Measurements from ENCODE around the gene LRRC75B. TPM values are rescaled to one million over a fixed set of nuclear protein-coding genes. Genes with fewer than 3 reads are reported as not detected.

The LRRC75B gene
- total and polyA plus RNA-seq, 2 of the 8 experiments (the other 6 are each of a cell fraction or from before 2014, with no cell fraction given) = 12.2 to 26.6 TPM

DNA sequence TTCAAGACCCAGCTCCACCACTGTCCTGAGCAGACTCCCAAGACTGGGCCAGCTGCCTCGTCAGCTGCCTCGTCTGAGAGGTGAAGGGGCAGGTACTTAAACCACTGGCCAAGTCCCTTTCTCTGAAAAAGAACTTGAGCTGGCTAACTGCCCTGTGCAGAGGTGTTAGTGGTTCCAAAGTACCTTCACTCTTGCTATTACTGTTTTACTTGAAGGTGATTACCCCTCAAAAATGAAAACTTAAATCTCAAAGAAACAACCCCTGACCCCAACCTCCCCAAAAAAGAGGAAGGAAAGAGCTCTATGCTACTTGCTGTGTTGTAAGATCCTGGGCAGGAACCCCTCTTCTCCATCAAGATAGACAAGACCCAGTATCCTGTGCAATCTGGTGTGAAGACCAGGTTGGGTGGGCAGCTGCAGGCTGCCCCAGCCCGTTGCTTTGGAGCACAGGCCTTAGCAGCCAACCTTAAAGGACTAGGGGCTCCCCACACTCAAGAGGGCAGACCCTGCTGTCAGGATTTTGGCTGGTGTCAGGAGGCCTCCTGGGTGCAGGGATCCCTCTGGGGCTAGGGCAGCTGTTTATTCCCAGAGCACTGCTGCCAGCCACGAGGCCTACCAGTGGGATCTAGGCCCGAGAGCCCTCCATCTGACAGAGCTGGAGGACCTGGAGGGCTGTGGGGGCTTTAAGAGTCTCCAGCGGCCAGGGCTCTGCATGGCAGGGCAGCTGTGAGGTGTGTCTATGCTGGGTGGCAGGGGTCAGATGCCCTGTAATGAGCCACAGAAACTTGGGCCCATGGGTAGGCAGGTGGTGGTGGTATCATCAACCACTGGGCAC is 51.0 kb downstream of the LRRC75B start:
- Histone ChIP-seq H2BK120ac (replicated peaks; ENCODE audit: low read depth, low read length) (no peak overlapping the region), H3K36me3 (ENCODE audit: control insufficient read depth in 2 of 4, insufficient read depth in 4 of 4, low read length in 3 of 4) (peaks cover 18 to 43% (median 30%) of the 10 kb centered on the region in 4 experiments), H3K14ac (ENCODE audit: insufficient read length) (no peak overlapping the region), H3K23me2 (ENCODE audit: low read depth, low read length) (no peaks in the 10 kb centered on the region), H2AFZ (ENCODE audit: low read length) (no peak overlapping the region), H3K79me2 (ENCODE audit: control insufficient read depth in 1 of 2, insufficient read depth in 2 of 2, low read length in 2 of 2) (no peaks in the 10 kb centered on the region), H2BK5ac (ENCODE audit: low read depth, low read length) (no peak overlapping the region), H3K27me3 (replicated peaks in 1 of 4; ENCODE audit: control insufficient read depth in 3 of 4, extremely low read depth in 1 of 4, insufficient read depth in 3 of 4, low read length in 3 of 4) (no peaks in the 10 kb centered on the region; a peak in 1 of 7 replicates), H2BK20ac (ENCODE audit: low read length) (no peak overlapping the region), H3K79me1 (ENCODE audit: low read depth, low read length) (no peaks in the 10 kb centered on the region), H4K8ac (ENCODE audit: extremely low read depth, insufficient read depth, low read length) (no peak overlapping the region), H2AK5ac (ENCODE audit: low read depth, low read length) (no peak overlapping the region), H3K4me2 (ENCODE audit: insufficient read depth in 1 of 2, low read depth in 2 of 2, low read length in 2 of 2) (no peak overlapping the region), H3K56ac (replicated peaks; ENCODE audit: insufficient read length, low read depth, low read length) (no peak overlapping the region), H4K20me1 (replicated peaks in 1 of 2; ENCODE audit: control insufficient read depth in 1 of 2, insufficient read depth in 2 of 2, low read length in 2 of 2) (peaks cover 0 to 11% of the 10 kb centered on the region in 2 experiments), H2BK12ac (ENCODE audit: low read depth, low read length) (no peak overlapping the region), H3K18ac (ENCODE audit: extremely low read depth, low read length) (no peak overlapping the region), H3K9me3 (ENCODE audit: insufficient read depth in 2 of 2, low read depth in 1 of 2, low read length in 1 of 2) (no peaks in the 10 kb centered on the region), H3K27ac (ENCODE audit: low read depth, low read length) (no peak overlapping the region), H4K91ac (replicated peaks; ENCODE audit: insufficient read length, low read length) (no peak overlapping the region), H4K5ac (ENCODE audit: insufficient read length, low read depth, low read length) (no peak overlapping the region), H3K23ac (ENCODE audit: insufficient read length) (no peak overlapping the region), H3K4me3 (ENCODE audit: extremely low read depth in 1 of 4, insufficient read depth in 2 of 4, low read depth in 3 of 4, low read length in 4 of 4) (no peak overlapping the region), H2BK15ac (ENCODE audit: low read length) (no peak overlapping the region), H3K4me1 (replicated peaks in 1 of 4; ENCODE audit: control insufficient read depth in 3 of 4, insufficient read depth in 4 of 4, low read length in 3 of 4) (no peaks in the 10 kb centered on the region), H3K9ac (replicated peaks in 1 of 4; ENCODE audit: extremely low read depth in 1 of 4, low read depth in 3 of 4, low read length in 3 of 4) (no peak overlapping the region), H3K4ac (replicated peaks; ENCODE audit: insufficient read length, low read depth, low read length) (no peak overlapping the region)
- ChIA-PET CTCF (ENCODE audit: partially characterized antibody) (interaction anchor here (0.6 to 1.5 kb wide), 3 partner anchors 14 to 311 kb away, joined by 3 to 6 read pairs (median 5); no protein-coding TSS in a partner anchor), POLR2A (ENCODE audit: partially characterized antibody) (interaction anchor here (0.6 to 1.9 kb wide), 6 partner anchors 9 to 209 kb away, joined by 3 to 8 read pairs (median 4); partner anchors contain the start of gene SNRPD3)
- 92% methylated on average over 6 of the region's 6 CpGs; no CpG with 5 or more reads in 1 of the 2 experiments for WGBS, 2 experiments (ENCODE audit: extremely low coverage in 1 of 2, insufficient coverage in 1 of 2, insufficient read length in 1 of 2, insufficient replicate concordance in 2 of 2, low coverage in 1 of 2, low lambda C conversion rate in 2 of 2, missing lambda C conversion rate in 1 of 2)
- no peak for DNase-seq (ENCODE audit: low read depth in 1 of 2, low spot score in 2 of 2)
- FAIRE-seq = no peak
- TF ChIP-seq MAX (IDR thresholded peaks at IDR 0.05) = no peak
- no peak for TF ChIP-seq KDM4A (IDR thresholded peaks at IDR 0.05; ENCODE audit: low read depth, low read length, severe bottlenecking)
- TF ChIP-seq SUZ12 (IDR thresholded peaks at IDR 0.05; ENCODE audit: low read length) = no peak
- TF ChIP-seq BRCA1 (IDR thresholded peaks at IDR 0.05; ENCODE audit: low read depth, low read length) = no peak
- no peak for TF ChIP-seq SP1 (IDR thresholded peaks at IDR 0.05; ENCODE audit: low read depth, low read length)
- TF ChIP-seq ZNF274 (IDR thresholded peaks at IDR 0.05; ENCODE audit: borderline replicate concordance, extremely low read depth, low read length) = no peak
- no peak for TF ChIP-seq GABPA (IDR thresholded peaks at IDR 0.05; ENCODE audit: borderline replicate concordance, insufficient read depth, low read length)
- no peak for TF ChIP-seq RNF2 (IDR thresholded peaks at IDR 0.05; ENCODE audit: borderline replicate concordance, low read depth, low read length, missing control alignments, poor library complexity, severe bottlenecking)
- no peak for TF ChIP-seq SP2 (IDR thresholded peaks at IDR 0.05; ENCODE audit: low read length)
- TF ChIP-seq ATF2 (IDR thresholded peaks at IDR 0.05; ENCODE audit: low read length) = no peak
